SK-N-SH (cell line): Measurements from ENCODE around the gene PSG6.
A peak's percentile ranks its signal among the peaks of the same experiment; 100 is the strongest.
"Not testable (repeated sequence)": the region's sequence is repeated elsewhere in the genome, so short reads cannot be mapped to it uniquely, and the experiment has no call there.

Experiments
- EZH2phosphoT487 ChIP-seq: fragments of 200-600 bp; sonication (generic); IDR thresholded peaks from 2 replicates; pipeline ENCODE4 v1.6.1; 2017; ENCODE audit warnings: low read depth, mixed run types, mild to moderate bottlenecking, antibody characterized with exemption, moderate library complexity, borderline replicate concordance
- GABPA ChIP-seq: IDR thresholded peaks from 2 replicates; pipeline ENCODE4 v1.4.0; 2012; ENCODE audit warnings: low read depth, mild to moderate bottlenecking
- MXI1 ChIP-seq: IDR thresholded peaks from 2 replicates; pipeline ENCODE4 v1.6.1; 2012; ENCODE audit warnings: mild to moderate bottlenecking, low read depth, low read length, improper control_type of control experiment
- POLR2AphosphoS5 ChIP-seq: IDR thresholded peaks from 2 replicates; pipeline ENCODE4 v1.6.1; 2012; ENCODE audit warnings: low read depth, low read length
- RCOR1 ChIP-seq: fragments of 150-350 bp; IDR thresholded peaks from 2 replicates; pipeline ENCODE4 v1.6.1; 2017; ENCODE audit warnings: antibody characterized with exemption, low read length
- YY1 ChIP-seq: IDR thresholded peaks from 2 replicates; pipeline ENCODE4 v1.4.0; 2012; ENCODE audit warnings: low read depth, mild to moderate bottlenecking
- TF ChIP-seq, protein P1 (sequence below): IDR thresholded peaks from 2 replicates; pipeline ENCODE4 v1.6.1; 2012; ENCODE audit warnings: mild to moderate bottlenecking, low read depth, low read length, moderate library complexity
- TF ChIP-seq, protein P2 (sequence below): fragments of 150-350 bp; IDR thresholded peaks from 2 replicates; pipeline ENCODE4 v1.6.1; 2017; ENCODE audit warnings: antibody characterized with exemption, low read length, low read depth, borderline replicate concordance
- TF ChIP-seq, protein P3 (sequence below): fragments of 200-600 bp; sonication (generic); IDR thresholded peaks from 2 replicates; pipeline ENCODE4 v1.6.1; 2017; ENCODE audit warnings: antibody characterized with exemption, mild to moderate bottlenecking, moderate library complexity
- TF ChIP-seq, protein P4 (sequence below): IDR thresholded peaks from 2 replicates; pipeline ENCODE4; 2012
- TF ChIP-seq, protein P5 (sequence below): IDR thresholded peaks from 2 replicates; pipeline ENCODE4 v1.4.0; 2012; ENCODE audit warnings: low read depth

DNA sequence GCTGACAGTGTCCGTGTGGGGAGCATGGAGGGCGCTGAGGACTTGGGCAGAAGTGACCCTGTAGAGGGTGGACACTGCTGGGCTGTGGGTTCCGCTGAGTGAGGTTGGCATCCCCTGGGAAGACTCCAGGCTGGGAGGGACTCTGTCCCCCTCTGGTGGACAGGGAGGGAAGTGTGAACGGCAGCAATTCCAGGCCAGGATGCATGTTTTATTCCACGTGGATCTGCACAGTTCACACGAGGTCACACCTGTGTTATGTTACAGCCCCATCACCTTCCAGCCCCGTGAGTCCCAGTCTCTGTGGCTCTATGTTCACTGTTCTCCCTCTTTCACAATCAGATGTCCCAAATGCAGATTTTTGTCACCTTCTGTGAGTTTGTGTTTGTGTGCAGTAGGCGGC is 36.4 kb downstream of the PSG6 start:
- TF ChIP-seq, protein P1, sequence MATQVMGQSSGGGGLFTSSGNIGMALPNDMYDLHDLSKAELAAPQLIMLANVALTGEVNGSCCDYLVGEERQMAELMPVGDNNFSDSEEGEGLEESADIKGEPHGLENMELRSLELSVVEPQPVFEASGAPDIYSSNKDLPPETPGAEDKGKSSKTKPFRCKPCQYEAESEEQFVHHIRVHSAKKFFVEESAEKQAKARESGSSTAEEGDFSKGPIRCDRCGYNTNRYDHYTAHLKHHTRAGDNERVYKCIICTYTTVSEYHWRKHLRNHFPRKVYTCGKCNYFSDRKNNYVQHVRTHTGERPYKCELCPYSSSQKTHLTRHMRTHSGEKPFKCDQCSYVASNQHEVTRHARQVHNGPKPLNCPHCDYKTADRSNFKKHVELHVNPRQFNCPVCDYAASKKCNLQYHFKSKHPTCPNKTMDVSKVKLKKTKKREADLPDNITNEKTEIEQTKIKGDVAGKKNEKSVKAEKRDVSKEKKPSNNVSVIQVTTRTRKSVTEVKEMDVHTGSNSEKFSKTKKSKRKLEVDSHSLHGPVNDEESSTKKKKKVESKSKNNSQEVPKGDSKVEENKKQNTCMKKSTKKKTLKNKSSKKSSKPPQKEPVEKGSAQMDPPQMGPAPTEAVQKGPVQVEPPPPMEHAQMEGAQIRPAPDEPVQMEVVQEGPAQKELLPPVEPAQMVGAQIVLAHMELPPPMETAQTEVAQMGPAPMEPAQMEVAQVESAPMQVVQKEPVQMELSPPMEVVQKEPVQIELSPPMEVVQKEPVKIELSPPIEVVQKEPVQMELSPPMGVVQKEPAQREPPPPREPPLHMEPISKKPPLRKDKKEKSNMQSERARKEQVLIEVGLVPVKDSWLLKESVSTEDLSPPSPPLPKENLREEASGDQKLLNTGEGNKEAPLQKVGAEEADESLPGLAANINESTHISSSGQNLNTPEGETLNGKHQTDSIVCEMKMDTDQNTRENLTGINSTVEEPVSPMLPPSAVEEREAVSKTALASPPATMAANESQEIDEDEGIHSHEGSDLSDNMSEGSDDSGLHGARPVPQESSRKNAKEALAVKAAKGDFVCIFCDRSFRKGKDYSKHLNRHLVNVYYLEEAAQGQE = not testable (repeated sequence)
- TF ChIP-seq, protein P2, sequence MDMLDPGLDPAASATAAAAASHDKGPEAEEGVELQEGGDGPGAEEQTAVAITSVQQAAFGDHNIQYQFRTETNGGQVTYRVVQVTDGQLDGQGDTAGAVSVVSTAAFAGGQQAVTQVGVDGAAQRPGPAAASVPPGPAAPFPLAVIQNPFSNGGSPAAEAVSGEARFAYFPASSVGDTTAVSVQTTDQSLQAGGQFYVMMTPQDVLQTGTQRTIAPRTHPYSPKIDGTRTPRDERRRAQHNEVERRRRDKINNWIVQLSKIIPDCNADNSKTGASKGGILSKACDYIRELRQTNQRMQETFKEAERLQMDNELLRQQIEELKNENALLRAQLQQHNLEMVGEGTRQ = not testable (repeated sequence)
- not testable (repeated sequence) for TF ChIP-seq EZH2phosphoT487, MXI1, POLR2AphosphoS5, YY1, RCOR1, GABPA
- TF ChIP-seq, protein P3, sequence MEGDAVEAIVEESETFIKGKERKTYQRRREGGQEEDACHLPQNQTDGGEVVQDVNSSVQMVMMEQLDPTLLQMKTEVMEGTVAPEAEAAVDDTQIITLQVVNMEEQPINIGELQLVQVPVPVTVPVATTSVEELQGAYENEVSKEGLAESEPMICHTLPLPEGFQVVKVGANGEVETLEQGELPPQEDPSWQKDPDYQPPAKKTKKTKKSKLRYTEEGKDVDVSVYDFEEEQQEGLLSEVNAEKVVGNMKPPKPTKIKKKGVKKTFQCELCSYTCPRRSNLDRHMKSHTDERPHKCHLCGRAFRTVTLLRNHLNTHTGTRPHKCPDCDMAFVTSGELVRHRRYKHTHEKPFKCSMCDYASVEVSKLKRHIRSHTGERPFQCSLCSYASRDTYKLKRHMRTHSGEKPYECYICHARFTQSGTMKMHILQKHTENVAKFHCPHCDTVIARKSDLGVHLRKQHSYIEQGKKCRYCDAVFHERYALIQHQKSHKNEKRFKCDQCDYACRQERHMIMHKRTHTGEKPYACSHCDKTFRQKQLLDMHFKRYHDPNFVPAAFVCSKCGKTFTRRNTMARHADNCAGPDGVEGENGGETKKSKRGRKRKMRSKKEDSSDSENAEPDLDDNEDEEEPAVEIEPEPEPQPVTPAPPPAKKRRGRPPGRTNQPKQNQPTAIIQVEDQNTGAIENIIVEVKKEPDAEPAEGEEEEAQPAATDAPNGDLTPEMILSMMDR = peak; percentile 49
- TF ChIP-seq, protein P4, sequence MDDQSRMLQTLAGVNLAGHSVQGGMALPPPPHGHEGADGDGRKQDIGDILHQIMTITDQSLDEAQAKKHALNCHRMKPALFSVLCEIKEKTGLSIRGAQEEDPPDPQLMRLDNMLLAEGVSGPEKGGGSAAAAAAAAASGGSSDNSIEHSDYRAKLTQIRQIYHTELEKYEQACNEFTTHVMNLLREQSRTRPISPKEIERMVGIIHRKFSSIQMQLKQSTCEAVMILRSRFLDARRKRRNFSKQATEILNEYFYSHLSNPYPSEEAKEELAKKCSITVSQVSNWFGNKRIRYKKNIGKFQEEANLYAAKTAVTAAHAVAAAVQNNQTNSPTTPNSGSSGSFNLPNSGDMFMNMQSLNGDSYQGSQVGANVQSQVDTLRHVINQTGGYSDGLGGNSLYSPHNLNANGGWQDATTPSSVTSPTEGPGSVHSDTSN = not testable (repeated sequence)
- TF ChIP-seq, protein P5, sequence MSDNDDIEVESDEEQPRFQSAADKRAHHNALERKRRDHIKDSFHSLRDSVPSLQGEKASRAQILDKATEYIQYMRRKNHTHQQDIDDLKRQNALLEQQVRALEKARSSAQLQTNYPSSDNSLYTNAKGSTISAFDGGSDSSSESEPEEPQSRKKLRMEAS = 0 out of 2 replicates have a peak, but pooled peaks have one; percentile 30
